Stomach (tissue), 4 donors: ENCODE results near the gene SPATA12.
A peak's percentile ranks its signal among the peaks of the same experiment; 100 is the strongest.

ENCODE experiments used
- POLR2A ChIP-seq, 4 donors: fragments of 450-650 bp; IDR thresholded peaks; one replicate each; pipeline ENCODE4 v1.6.1; 2016; ENCODE audit warnings: antibody characterized with exemption in 4 of 4, control low read depth in 2 of 4, mild to moderate bottlenecking in 1 of 4, moderate library complexity in 1 of 4
- POLR2AphosphoS5 ChIP-seq, 3 donors: sonication (generic); formaldehyde crosslinking; IDR thresholded peaks; one replicate each; pipeline ENCODE4 v1.6.1; 2016; ENCODE audit warnings: antibody characterized with exemption in 3 of 3
- TF ChIP-seq, protein P1 (sequence below), 7 experiments: fragments of 450-650 bp in 4 of 7; fragments of 200-600 bp in 3 of 7; sonication (generic) in 3 of 7; IDR thresholded peaks; one replicate each; pipeline ENCODE4 v1.5.1; 2016 to 2019; ENCODE audit warnings: antibody characterized with exemption in 7 of 7, control low read depth in 2 of 7, mild to moderate bottlenecking in 1 of 7

DNA sequence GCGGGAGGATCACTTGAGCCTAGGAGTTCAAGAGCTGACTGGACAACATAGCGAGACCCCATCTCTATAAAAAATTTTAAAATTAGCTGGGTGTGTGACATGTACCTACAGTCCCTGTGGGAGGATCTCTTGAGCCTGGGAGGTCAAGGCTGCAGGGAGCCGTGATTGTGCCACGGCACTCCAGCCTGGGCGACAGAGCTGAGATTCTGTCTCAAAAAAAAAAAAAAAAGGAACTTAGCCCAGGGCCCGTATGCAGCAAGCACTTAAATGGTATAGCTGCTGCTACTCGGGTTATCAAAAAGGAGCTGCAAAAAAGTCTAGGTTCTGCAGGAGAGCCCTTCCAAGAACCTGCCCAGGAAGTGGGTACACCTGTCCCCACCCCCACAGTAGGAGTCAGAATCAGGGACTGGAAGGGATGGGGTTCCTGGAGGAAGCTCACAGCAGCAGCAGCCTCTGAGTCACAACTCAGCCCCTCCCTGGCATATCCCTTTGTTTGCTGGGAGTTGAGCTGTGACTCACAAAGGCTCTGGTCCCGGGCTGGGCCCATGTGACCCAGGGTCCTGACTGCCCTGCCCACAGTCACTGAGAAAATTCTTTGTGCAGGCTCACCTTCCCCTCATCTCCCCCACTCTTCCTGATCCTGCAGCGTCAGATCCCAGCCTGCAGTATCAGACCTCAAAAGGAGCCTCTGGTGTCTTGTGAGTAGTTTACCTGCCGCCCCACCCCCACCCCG is at the start of gene SPATA12:
- TF ChIP-seq, protein P1, sequence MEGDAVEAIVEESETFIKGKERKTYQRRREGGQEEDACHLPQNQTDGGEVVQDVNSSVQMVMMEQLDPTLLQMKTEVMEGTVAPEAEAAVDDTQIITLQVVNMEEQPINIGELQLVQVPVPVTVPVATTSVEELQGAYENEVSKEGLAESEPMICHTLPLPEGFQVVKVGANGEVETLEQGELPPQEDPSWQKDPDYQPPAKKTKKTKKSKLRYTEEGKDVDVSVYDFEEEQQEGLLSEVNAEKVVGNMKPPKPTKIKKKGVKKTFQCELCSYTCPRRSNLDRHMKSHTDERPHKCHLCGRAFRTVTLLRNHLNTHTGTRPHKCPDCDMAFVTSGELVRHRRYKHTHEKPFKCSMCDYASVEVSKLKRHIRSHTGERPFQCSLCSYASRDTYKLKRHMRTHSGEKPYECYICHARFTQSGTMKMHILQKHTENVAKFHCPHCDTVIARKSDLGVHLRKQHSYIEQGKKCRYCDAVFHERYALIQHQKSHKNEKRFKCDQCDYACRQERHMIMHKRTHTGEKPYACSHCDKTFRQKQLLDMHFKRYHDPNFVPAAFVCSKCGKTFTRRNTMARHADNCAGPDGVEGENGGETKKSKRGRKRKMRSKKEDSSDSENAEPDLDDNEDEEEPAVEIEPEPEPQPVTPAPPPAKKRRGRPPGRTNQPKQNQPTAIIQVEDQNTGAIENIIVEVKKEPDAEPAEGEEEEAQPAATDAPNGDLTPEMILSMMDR (IDR thresholded peaks at IDR 0.05), result no peak
- TF ChIP-seq POLR2AphosphoS5 (IDR thresholded peaks at IDR 0.05) (peak in 1 of 3 donors; percentile 89), POLR2A (IDR thresholded peaks at IDR 0.05) (no peak)
